Astrocyte (in vitro differentiated cells and primary cell): ENCODE results near the gene ZMIZ1. TPM values are rescaled to one million over a fixed set of nuclear protein-coding genes. Genes with fewer than 3 reads are reported as not detected.
"Not testable (repeated sequence)": the region's sequence is repeated elsewhere in the genome, so short reads cannot be mapped to it uniquely, and the experiment has no call there.

ENCODE experiments used
- DNase-seq: peaks from one replicate; pipeline ENCODE4 v3.0.0-alpha.2; 2010; ENCODE audit warnings: low read depth
- FAIRE-seq: peaks from 2 replicates; lab custom pipeline; 2011; peaks lifted over from hg19 to GRCh38; lab: Jason Lieb, UNC
- H2AFZ ChIP-seq: 2 replicates; pipeline ENCODE4 v1.6.0; 2012; ENCODE audit warnings: low read depth, low read length, inconsistent platforms
- H3K27ac ChIP-seq: 2 replicates; pipeline ENCODE4 v1.5.1; 2011; ENCODE audit warnings: low read depth, low read length, inconsistent platforms
- H3K27me3 ChIP-seq: 2 replicates; pipeline ENCODE4 v1.6.0; 2011; ENCODE audit warnings: low read length, inconsistent platforms; ENCODE audit not compliant: insufficient read depth
- H3K36me3 ChIP-seq: 2 replicates; pipeline ENCODE4 v1.5.1; 2011; ENCODE audit warnings: low read length, inconsistent platforms; ENCODE audit not compliant: insufficient read depth
- H3K4me1 ChIP-seq: 2 replicates; pipeline ENCODE4 v1.5.1; 2011; ENCODE audit warnings: low read length, inconsistent platforms; ENCODE audit not compliant: insufficient read depth
- H3K4me2 ChIP-seq: 2 replicates; pipeline ENCODE4 v1.6.0; 2012; ENCODE audit warnings: low read length, inconsistent platforms
- H3K4me3 ChIP-seq: 2 replicates; pipeline ENCODE4 v1.5.1; 2011; ENCODE audit warnings: low read depth, mild to moderate bottlenecking, low read length, inconsistent platforms; ENCODE audit not compliant: insufficient read depth
- H3K79me2 ChIP-seq: 2 replicates; pipeline ENCODE4 v1.6.0; 2012; ENCODE audit warnings: mild to moderate bottlenecking, low read length, inconsistent platforms; ENCODE audit not compliant: insufficient read depth
- H3K9ac ChIP-seq: 2 replicates; pipeline ENCODE4 v1.6.0; 2012; ENCODE audit warnings: mild to moderate bottlenecking, low read length, inconsistent platforms
- H3K9me3 ChIP-seq: 2 replicates; pipeline ENCODE4 v1.5.1; 2012; ENCODE audit warnings: low read depth, mild to moderate bottlenecking, low read length, inconsistent platforms; ENCODE audit not compliant: insufficient read depth
- H4K20me1 ChIP-seq: 2 replicates; pipeline ENCODE4 v1.6.0; 2012; ENCODE audit warnings: low read length, inconsistent platforms; ENCODE audit not compliant: insufficient read depth
- H3K27ac Mint-ChIP-seq: one replicate; pipeline ENCODE4 v1.8.0; 2021; ENCODE audit warnings: mild to moderate bottlenecking, mixed read lengths; ENCODE audit not compliant: unreplicated experiment
- H3K27me3 Mint-ChIP-seq: one replicate; pipeline ENCODE4 v1.8.0; 2021; ENCODE audit warnings: low read depth, mixed read lengths; ENCODE audit not compliant: unreplicated experiment
- H3K36me3 Mint-ChIP-seq: one replicate; pipeline ENCODE4 v1.8.0; 2021; ENCODE audit warnings: low read depth, mixed read lengths; ENCODE audit not compliant: unreplicated experiment
- H3K4me1 Mint-ChIP-seq: one replicate; pipeline ENCODE4 v1.8.0; 2021; ENCODE audit warnings: low read depth, mixed read lengths; ENCODE audit not compliant: unreplicated experiment
- H3K4me3 Mint-ChIP-seq: one replicate; pipeline ENCODE4 v1.8.0; 2021; ENCODE audit warnings: mild to moderate bottlenecking, moderate library complexity, mixed read lengths; ENCODE audit not compliant: unreplicated experiment
- H3K9me3 Mint-ChIP-seq: one replicate; pipeline ENCODE4 v1.8.0; 2021; ENCODE audit warnings: mild to moderate bottlenecking, mixed read lengths; ENCODE audit not compliant: unreplicated experiment
- EZH2 ChIP-seq: IDR thresholded peaks from 2 replicates; pipeline ENCODE4 v1.6.1; 2012; ENCODE audit warnings: mild to moderate bottlenecking, low read length, inconsistent platforms; ENCODE audit not compliant: insufficient read depth
- total RNA-seq: library from RNA; stranded (reverse); gene quantifications from 2 replicates; pipeline ENCODE4 v1.2.1, GENCODE V29; 2021
- TF ChIP-seq, protein P1 (sequence below): IDR thresholded peaks from 2 replicates; pipeline ENCODE4 v1.5.1; 2011; ENCODE audit warnings: low read depth, mild to moderate bottlenecking, inconsistent platforms, low read length, moderate library complexity; ENCODE audit not compliant: insufficient read depth

Gene ZMIZ1
- total RNA-seq, 1 donor from 2014 or later, result 45.5 TPM

GRCh38 chr10:79034271-79034876 is 34.4 kb upstream of the ZMIZ1 start:
- no peak overlapping the region for H3K9ac ChIP-seq
- peaks cover 4% of the 10 kb centered on the region for H3K36me3 Mint-ChIP-seq
- no peak overlapping the region for H3K27ac ChIP-seq

GRCh38 chr10:79036416-79036815 is 32.4 kb upstream of the ZMIZ1 start:
- not testable (repeated sequence) for H3K79me2 ChIP-seq, DNase-seq, H3K36me3 ChIP-seq, H3K36me3 Mint-ChIP-seq, H3K4me1 Mint-ChIP-seq, H3K27me3 ChIP-seq, H3K4me1 ChIP-seq, H2AFZ ChIP-seq, H3K27ac Mint-ChIP-seq, FAIRE-seq, H3K9ac ChIP-seq, H3K27ac ChIP-seq, H3K4me2 ChIP-seq, H3K9me3 ChIP-seq, H3K4me3 ChIP-seq, H3K9me3 Mint-ChIP-seq, H3K4me3 Mint-ChIP-seq, H4K20me1 ChIP-seq
- H3K27me3 Mint-ChIP-seq, result peaks cover 46% of the 10 kb centered on the region

More at GRCh38 chr10:79034271-79034876, 34.4 kb upstream of the ZMIZ1 start:
- DNase-seq (no peak), FAIRE-seq (no peak)
- Mint-ChIP-seq H3K4me1 (peaks cover 7% of the 10 kb centered on the region), H3K27me3 (peaks cover 52% of the 10 kb centered on the region), H3K9me3 (peaks cover 7% of the 10 kb centered on the region), H3K4me3 (no peak overlapping the region), H3K27ac (no peak overlapping the region)
- TF ChIP-seq, protein P1, sequence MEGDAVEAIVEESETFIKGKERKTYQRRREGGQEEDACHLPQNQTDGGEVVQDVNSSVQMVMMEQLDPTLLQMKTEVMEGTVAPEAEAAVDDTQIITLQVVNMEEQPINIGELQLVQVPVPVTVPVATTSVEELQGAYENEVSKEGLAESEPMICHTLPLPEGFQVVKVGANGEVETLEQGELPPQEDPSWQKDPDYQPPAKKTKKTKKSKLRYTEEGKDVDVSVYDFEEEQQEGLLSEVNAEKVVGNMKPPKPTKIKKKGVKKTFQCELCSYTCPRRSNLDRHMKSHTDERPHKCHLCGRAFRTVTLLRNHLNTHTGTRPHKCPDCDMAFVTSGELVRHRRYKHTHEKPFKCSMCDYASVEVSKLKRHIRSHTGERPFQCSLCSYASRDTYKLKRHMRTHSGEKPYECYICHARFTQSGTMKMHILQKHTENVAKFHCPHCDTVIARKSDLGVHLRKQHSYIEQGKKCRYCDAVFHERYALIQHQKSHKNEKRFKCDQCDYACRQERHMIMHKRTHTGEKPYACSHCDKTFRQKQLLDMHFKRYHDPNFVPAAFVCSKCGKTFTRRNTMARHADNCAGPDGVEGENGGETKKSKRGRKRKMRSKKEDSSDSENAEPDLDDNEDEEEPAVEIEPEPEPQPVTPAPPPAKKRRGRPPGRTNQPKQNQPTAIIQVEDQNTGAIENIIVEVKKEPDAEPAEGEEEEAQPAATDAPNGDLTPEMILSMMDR, result no peak
- TF ChIP-seq EZH2, result no peak
- Histone ChIP-seq H3K4me1 (no peaks in the 10 kb centered on the region), H3K36me3 (no peaks in the 10 kb centered on the region), H4K20me1 (no peaks in the 10 kb centered on the region), H3K79me2 (no peaks in the 10 kb centered on the region), H3K4me3 (no peak overlapping the region), H3K27me3 (peaks cover 6% of the 10 kb centered on the region), H3K9me3 (no peaks in the 10 kb centered on the region), H2AFZ (no peak overlapping the region), H3K4me2 (no peak overlapping the region)

DNA sequence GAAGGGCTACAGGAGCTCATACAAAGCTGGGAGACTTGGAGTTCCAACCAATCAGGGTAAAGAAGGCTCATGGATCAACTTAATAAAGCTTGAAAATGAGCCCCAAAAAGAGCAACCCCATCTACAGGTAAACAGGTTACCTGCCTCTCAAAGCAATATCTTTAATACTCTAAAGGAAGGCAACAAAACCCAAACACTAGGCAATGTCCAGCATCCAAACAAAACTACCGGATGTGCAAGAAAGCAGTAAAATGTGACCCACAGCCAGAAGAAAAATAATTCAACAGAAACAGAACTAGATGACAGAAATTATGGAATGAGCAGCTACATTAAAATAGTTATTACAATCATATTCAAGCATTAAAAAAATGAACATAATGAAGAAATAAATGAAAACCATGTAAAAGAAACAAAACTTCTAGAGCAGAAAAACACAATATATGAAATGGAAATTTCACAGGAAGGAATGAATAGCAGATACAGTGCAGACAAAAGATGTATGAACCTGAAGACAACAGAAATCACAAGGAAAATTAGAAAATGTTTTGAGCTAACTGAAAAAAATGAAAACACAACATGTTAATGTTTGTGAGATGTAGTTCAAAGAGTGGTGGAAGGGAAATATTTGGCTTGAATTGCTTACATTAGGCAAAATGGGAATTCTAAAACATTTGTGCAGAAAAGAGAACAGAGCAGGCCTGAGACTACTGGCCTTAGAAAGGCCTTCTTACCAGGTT is 30.5 kb upstream of the ZMIZ1 start:
- DNase-seq (no peak), FAIRE-seq (no peak)
- Histone ChIP-seq H3K9ac (no peak overlapping the region), H3K36me3 (no peaks in the 10 kb centered on the region), H3K79me2 (no peaks in the 10 kb centered on the region), H4K20me1 (no peaks in the 10 kb centered on the region), H3K9me3 (no peaks in the 10 kb centered on the region), H3K4me1 (no peaks in the 10 kb centered on the region), H3K4me3 (no peak overlapping the region), H3K27me3 (peaks cover 16% of the 10 kb centered on the region), H2AFZ (no peak overlapping the region), H3K4me2 (no peak overlapping the region), H3K27ac (no peak overlapping the region)
- no peaks in the 10 kb centered on the region for H3K36me3 Mint-ChIP-seq
- H3K27ac Mint-ChIP-seq, result no peak overlapping the region
- H3K9me3 Mint-ChIP-seq, result peaks cover 5% of the 10 kb centered on the region
- peaks cover 7% of the 10 kb centered on the region for H3K4me1 Mint-ChIP-seq
- no peak overlapping the region for H3K4me3 Mint-ChIP-seq
- peaks cover 46% of the 10 kb centered on the region for H3K27me3 Mint-ChIP-seq
- no peak for TF ChIP-seq EZH2
- TF ChIP-seq, protein P1, result no peak
